ENCODE measurements around the gene NEURL1.
"Not testable (repeated sequence)": the region's sequence is repeated elsewhere in the genome, so short reads cannot be mapped to it uniquely, and the experiment has no call there.

The NEURL1 gene

DNA sequence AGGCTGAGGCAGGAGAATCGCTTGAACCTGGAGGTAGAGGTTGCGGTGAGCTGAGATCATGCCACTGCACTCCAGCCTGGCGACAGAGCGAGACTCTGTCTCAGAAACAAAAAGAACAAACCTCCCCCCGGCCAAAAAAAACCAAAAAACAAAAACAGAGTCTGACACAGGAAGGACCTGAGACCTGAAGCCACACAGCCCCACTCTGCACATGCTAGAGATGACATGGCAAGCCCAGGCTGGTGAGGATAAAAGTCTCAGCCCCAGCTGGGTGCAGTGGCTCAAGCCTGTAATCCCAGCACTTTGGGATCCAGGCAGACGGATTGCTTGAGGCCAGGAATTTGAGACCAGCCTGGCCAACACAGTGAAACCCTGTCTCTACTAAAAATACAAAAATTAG, 139.4 kb downstream of the NEURL1 start:
- DNase-seq = not testable (repeated sequence)

DNA sequence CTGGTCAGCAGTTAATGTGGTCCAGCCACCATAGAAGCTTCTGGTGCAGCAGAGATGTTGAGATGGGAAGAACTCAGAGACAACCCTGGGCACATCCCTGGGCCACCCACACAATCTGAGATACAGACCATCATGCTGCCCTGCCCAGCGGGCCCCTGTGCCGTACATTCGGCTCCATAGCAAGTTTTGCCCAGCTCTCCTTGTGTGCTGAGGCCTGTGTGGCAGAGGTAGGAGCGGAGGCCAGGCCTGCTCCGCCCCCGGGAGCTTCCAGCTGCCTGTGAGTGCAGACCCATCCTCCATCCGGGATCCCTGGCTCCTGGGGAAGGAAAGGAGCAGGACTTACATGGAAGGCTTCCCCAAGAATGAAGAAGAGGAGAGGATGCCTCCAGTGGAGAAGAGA, 140.3 kb downstream of the NEURL1 start:
- no peak for DNase-seq

DNA sequence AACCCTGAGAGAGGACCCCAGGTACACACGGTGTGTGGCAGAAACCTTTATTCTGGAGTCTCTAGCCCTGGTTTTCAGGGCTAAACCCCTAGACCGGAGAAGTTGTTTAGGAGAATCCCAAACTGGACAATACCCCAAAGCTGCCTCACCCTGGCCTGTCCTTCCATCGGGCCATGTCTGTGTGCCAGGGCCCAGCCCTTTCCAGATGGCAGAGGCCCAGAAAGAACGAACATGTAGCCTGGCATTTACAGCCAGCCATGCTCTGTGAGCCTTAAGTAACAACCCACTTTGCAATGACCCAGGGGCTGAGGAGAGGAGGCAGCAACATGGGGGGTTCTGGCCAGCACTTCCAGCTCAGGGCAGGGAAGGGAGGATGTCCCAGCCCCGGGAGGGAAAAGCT, 142.1 kb downstream of the NEURL1 start:
- no peak for DNase-seq

DNA sequence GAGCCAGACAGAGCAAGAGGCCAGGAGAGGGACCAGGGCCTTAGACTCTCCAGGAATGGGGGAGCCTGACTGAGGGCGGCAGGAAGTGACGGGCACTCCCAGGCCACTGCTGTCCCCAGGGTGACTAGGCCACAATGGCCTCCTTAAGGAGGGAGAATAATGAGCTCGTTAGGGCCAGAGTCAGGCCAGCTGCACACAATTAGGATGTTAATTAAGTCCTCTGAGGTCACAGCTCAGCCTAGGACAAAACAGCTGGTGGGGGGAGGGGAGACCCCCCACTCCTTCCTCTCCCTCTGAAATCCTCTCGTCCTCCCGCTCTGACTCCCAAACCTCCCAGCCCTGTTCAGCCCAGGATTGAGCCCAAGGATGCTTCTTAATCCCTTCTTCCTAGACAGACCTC, 143.0 kb downstream of the NEURL1 start:
- DNase-seq = no peak

DNA sequence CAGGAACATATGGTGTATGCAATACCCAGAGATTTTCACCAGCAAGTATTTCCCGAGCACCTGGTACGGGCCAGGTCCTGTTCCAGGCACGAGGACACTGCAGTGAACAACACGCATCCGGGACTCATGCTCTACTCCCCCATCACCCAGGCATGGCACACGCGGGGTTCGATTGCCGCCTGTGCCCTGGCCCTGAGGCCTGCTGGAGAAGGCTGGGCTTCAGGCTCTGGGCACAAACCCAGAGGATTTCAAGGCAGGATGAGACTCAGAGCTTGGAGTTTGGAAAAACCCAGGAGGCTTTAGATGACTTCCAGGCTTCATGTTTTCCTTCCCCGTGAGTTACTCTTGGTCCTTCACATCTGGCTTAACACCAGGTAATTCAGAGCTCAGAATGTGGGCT, 143.5 kb downstream of the NEURL1 start:
- no peak for DNase-seq

DNA sequence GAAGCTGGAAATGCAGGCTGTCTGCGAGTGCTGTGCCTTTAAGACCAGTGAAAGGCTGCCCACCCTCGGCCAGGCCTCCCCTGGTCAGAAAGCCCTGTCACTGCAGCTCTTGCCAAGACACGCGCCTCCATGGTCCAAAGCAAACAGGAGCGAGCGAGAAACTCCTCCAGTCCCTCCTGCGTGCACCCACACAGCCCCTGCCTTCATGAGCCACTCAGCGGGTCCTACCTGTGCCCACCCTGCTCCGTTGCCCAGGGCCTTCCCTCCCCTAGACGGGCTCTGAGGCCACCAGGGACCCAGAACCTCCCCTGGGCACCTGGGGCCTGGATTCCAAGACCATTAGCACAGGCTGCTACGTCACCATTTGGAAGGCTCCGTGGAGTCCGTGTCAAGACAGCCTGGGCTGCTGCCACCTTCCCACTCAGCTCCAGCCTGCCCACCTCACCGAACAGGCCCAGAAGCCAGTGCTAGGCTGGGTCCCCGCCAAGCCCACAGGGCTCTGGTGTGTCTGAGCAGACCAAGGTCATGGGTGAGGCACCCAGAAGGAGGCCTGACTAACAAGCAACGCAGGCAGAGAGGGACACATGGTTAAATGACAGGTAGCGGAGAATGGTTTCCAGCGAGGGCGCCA, 144.5 kb downstream of the NEURL1 start:
- no peak for DNase-seq

DNA sequence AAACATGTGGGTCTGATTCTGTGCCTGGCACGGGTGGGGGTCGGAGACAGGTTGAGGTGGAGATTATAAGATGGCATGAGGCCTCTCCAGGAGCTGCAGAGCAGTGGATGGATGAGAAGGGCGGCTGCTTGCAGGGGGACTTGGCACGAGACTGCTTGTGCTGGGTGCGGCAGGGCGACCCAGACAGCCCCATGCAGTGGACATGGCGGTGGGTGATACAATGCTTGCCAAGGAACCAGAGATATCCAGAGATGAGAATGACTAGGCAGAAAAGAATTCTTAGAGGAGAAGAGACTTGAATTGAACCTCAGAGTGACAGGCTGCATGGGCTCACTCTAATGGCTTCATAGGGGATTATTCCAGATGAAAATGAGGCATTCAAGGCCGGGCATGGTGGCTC, 145.4 kb downstream of the NEURL1 start:
- no peak for DNase-seq

DNA sequence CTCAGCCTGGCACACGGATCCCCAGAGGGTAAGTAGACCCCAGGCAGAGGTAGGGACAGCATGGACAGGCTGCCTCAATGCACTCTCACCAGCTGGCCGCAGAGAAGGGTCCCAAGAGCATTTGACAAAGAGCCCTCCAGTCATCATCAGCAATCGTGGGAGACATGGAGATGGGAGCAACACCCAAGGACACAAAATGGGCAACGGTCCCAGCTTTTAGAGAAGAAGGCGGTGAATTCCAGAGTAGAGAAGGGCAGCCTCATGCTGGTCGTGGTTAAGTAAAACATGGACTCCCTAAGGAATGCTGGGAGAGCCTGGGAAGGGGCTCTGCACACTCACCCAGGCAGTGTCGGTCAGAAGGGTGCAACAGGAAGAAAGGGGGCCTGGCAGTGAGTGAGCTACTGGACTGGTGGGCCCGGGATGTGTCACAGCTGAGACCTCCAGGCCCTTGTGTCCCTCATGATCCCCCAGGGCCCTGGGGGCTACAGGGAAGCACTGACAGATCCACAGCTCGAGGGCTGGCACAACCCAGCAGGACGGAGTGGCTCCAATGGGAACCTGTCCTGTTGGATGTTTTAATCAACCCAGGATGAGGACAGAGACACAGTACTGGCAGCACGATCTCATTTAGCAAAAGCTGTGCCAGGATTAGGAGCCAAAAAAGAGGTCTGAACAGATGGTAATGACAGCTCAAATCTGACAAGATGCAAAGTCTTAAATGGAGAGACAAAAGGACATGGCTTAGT, 147.1 kb downstream of the NEURL1 start:
- no peak for DNase-seq

DNA sequence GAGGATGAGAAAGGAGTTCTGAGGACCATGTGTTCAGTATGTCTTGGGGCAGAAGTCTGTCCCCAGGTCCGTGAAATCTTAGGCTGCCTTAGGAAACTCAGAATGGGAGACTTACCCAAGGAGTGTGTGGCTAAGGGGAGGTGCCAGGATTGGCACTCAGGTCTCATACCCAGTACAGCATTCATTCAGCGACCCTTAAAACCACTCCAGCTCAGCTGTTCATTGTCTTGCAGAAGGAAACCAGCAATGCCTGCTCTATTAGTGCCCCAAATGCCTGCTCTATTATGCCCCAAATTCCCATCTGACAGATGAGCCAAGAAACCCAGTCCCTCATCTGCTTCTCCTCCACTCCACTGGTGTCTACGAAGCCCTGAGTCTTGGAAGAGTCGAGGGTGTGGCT, 147.8 kb downstream of the NEURL1 start:
- DNase-seq = no peak

All from activated CD4-positive, alpha-beta T cell treated with anti-CD3 and anti-CD28 coated beads for 1 hour (primary cell).